ENCODE results near the gene WNT7B.

Gene WNT7B

DNA sequence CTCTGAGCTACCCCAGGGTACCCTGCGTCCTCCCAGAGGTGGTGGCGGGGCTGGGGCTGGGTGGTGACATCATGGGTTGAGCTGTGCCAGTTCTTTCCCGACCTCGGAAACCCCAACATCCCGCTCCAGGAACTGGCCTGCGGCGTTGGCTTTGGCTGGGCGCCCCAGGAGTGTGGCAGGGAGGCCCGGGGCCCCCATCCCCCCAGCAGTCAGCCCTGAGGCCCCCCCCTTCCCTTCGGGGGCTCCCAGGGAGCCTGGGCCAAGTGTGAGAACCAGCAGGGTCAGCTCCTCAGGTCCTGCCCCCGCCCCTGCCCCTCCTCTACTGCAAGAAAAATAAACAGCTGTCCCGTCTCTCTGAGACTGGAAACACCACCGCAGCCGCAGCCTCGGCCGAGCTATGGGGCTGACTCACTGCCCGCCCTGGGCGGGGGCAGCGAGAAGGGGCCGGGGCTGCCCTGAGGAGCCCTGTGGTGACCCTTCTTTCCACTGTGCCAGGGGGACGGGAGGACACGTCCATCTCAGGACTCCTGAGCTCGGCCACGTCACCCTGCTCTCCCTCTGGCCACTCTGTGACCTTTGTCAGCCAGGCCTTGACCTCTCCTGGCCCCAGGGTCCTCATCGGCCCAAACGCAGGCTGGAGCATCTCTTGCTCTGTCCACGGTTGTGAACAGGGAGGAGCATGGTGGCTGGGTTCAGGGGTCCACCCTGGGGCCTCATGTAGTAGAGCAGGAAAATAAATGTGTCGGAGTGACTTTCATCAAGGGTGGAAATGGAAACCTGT is 73.4 kb downstream of the WNT7B start:
- DNase-seq = no peak

DNA sequence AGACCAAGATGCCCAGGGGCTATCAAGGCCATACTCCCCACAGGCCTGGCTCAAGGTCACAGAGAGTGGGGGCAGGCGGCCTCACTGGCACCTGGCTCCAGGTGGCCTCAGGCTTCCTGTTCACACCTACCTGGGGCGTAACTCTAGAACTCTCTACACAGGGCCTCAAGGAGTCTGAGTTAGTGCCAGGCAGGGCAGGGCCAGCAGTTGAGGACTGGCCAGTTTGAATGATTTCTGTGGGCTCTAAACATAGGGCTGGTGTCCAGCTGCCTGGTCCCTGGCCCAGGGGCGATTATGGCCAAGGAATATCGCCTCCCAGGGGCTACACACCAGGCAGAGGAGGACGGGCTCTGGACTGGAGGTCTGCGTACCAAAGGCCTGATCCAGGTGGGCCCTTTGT is 79.2 kb downstream of the WNT7B start:
- no peak for DNase-seq

GRCh38 chr22:45896964-45897538 is 79.9 kb downstream of the WNT7B start:
- no peak for DNase-seq

GRCh38 chr22:45896153-45896951 is 80.6 kb downstream of the WNT7B start:
- DNase-seq = peak; percentile 67

DNA sequence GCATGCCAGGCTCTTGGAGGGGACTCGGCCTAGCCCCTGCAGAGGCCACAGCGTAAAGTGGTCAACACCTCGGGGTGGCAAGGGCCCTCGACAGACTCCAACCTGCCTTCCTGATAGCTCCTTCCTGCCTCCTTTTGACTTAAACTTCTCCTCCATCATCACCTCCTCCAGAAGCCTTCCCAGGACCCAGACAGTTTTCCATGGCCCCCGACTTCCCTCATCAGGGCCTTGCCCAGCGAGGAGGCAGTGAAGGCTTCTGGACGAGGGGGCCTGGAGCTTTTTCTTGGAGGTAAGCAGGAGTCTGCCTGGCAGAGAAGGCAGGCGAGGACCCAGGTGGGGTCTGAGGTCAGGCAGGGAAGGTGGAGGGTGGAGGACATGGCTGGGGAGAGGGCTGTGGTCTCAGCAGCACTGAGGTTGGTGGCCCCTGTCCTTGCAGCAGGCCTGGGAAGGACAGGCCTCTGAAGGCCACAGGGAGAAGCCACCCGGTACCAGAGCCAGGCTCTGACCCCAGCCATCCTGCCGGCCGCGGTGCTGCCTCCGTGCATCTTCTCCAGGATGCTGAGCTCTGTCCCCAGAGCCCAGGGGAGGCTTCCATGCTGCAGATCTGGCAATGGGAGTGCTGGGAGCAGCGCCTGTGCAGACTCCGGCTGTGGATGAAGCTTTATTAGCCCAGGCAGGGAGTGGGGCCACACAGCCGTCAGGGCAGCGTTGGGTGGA is 81.4 kb downstream of the WNT7B start:
- DNase-seq = no peak

DNA sequence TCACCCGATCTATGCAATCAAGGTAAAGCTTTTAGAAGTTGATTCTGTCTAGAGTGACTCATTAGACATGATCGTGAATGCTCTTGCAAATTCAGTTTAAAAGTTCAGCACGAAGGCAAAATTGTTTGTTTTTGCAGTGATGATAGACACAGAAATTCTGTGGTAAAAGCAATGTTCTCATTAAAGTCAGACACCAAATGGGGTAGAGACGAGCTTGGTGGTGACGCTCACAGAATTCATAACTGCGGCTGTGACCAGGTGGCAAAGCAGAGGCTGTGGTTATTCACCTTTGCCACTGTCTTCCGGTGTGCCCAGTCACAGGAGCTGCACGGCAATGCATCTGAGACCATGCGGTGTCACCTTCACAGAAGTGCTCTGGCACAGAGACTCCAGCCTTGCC is 83.4 kb downstream of the WNT7B start:
- DNase-seq = no peak

DNA sequence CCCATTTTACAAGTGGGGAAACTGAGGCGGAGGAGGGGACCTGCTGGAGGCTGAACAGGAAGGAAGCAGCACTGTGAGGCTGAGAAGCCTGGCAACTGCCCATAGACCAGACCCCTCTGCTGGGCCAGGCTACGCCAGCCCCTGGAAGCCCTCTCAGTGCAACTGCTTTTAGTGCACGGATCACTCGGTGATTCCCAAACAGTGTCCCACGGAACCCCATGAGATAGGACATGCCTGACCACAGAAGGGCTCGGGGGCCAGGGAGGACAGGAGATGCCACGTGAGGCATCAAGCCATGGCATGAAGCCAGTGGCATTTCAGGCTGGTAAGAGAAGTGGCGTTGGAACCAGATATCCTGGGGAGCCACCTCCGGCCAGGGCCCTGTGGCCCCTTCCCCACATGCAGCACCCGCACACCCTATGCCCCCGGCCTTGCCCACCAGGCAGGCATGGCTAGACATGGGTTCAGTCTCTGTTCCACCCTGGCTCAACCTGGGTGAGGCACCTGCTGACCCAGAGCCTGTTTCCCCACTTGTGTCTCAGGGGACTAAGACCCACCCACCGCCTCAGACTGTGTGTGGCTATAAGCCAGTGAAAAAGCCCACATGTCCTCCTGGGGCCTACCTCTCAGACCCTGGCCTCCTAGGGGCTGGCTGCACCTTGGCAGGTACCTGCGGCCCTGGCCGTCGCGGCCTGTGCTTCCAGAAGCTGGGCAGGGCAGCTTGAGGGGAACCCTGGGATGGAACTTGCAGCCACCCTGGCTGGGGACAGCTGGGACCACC is 84.1 kb downstream of the WNT7B start:
- no peak for DNase-seq

DNA sequence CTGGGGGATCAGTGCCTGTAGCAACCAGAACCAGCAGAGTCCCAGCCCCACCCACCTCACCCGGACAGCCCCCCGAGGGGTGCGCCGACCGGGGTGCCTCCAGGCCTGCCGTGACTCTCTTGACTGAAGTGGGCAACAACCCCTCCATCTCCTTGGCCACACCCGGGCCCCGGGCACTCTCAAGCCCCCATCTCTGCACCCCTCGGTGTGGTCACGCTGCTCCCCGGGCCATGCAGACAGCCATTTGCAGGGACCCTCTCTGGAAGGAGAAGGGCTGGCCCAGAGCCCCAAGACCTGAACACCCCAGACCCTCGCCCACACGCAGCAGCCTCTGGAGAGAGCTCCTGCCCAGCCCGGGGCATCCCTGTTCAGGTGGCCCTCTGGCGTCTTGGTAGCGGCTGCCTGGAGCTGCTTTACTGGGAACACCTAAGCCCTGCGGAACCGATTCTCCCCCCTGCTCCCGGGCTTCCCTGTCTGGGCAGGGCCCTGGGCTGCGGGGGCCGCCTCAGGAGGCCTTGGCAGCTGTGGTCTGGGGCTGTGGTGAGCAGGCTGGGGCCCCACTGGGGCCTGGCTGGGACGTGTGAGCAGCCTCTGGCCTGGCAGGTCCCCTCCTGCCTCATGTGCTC is 84.9 kb downstream of the WNT7B start:
- DNase-seq = no peak

GRCh38 chr22:45891471-45891995 is 85.4 kb downstream of the WNT7B start:
- DNase-seq = no peak

DNA sequence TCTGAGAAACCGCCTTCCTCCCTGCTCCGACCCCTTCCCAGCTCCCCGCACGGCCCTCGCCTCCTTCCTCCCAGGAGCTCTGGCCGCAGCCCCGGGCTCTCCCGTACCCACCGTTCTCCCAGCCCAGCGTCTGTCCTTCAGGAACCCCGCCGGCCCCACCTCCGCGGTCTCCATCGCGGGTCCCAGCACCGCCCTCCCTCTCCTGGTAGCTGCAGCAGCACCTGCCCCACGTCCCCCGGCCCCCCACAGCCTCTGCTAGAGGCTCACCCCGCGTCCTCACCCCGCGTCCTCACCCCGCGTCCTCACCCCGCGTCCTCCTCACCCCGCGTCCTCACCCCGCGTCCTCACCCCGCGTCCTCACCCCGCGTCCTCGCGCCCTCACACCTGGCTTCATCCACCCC is 85.9 kb downstream of the WNT7B start:
- no peak for DNase-seq

- no peak for DNase-seq
Measured at GRCh38 chr22:45890351-45890635, 86.7 kb downstream of the WNT7B start.

DNA sequence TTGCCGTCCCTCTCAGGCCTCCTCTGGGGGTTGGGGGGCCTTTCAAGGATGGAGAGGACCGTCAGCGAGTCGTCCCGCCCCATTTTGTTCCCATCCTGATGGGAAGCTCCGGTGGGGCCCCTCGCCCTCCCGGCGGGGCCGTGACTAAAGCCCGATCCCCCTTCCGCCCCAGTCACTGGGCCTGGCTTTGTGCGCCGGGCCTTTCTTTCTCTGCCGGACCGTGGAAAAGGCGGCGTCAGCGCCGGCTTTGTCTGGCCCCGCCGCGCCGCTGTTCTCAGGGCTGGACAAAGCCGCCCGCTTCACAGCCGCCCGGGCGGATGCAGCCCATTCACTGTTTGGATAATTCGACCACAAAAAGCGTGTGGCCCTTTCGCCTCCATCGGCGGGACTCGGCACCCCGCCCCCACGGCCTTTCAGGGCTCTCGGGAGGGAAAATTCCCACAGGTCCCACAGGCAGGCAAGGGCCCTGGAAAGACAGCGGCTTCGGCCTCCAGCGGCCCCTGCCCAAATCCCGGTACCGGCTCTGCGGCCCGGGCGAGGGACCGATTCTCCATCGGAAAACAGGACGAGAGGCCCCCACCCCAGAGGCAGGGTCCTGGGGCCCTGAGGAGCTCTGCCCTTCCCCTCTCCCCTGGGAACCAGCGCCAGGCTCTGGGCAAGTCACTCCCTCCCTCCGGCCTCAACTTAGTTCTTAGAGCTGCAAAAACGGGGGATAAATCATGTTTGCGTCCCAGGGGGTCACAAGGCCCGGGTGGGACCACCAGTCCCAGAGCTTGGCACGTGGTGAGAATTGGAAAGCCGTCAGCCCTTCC is 87.2 kb downstream of the WNT7B start:
- DNase-seq = no peak

DNA sequence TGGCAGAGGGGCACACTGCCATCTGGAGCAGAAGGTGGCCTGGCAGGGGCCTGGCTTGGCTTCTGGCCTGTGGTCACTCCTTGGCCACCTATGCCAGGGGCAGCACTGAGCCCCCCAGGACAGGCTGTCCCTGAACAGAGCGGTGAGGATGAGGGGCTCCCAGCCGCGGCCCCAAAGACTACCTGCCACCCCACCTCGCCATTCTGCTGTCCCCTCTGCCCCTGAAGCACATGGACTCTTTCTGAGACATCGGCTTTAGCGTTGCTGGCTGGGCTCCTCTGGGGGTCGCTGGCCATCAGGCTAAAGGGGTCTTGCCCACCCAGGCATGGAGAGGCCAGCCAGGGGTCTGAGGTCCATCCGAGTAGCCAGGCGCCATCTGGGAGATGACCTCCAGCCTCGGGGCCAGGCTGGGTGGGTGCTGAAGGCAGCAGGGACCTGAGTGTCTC is 87.8 kb downstream of the WNT7B start:
- DNase-seq = no peak

DNA sequence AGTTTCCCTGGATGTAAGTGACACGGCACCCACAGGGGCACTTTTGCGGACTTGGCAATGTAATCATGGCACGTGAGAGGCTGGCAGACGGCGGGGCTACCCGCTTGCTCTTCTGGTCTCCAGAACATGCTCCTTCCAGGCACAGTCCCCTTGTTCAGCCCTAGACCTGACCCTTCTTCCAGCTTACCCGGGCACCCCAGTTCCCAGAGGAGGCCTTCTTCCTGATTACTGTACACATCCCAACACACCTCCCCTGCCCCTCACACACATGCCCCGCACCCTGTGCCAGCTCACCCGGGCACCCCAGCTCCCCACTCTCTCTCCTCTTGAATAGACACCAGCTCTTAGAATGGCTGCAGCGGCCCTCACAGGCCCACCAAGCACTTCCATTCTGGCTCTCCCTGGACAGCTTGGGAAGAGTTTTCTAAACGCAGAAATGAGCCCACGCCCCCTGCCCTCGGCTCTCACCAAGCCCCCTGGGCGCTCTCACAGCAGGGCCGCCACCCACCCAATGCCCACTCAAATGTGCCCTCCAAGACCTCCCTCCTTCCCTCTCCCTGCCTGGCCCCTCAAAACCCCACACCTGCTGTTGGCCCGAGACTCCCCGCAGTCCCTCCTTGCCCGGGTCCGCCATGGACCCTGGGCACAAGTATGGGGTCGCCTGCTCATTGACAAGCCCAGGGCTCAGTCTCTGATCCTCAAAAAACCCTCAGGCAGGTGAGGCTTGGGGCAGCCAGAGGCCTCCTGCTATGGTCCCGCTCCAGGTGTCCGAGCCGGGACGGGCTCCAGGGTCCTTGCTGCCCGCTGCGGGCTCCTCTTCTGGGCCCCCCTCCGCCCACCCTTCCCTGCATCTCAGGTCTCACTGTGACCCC is 88.5 kb downstream of the WNT7B start:
- no peak for DNase-seq

GRCh38 chr22:45887202-45888131 is 89.5 kb downstream of the WNT7B start:
- DNase-seq = no peak

DNA sequence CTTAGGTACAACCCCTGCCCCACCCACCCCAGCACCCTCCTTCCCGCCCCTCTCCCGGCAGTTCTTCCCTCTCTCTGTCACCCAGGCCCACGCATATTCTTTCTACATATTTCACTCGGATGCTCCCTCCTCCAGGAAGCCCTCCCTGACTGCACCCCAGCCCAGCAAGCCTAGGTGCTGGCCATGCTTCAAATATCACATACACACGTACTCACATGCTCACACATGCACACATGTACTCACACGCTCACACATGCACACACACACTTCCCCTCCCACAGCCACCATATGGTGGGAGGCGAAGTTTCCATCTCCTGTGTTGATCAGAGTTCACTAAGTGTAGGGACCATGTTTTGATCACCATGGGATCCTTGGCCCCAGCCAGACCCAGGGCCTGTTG is 90.4 kb downstream of the WNT7B start:
- DNase-seq = no peak

GRCh38 chr22:45885941-45886395 is 91.0 kb downstream of the WNT7B start:
- DNase-seq = no peak

GRCh38 chr22:45885171-45885840 is 91.7 kb downstream of the WNT7B start:
- DNase-seq = no peak
